NCI-H1105 treated with DMSO at 0.1 percent for 48 hours (cell line): ENCODE data around the gene CDCP2.
"Not testable (repeated sequence)": the region's sequence is repeated elsewhere in the genome, so short reads cannot be mapped to it uniquely, and the experiment has no call there.

ENCODE experiments used
- DNase-seq: peaks from one replicate; lab custom pipeline; 2025; lab: John Stamatoyannopoulos, UW

The CDCP2 gene

DNA sequence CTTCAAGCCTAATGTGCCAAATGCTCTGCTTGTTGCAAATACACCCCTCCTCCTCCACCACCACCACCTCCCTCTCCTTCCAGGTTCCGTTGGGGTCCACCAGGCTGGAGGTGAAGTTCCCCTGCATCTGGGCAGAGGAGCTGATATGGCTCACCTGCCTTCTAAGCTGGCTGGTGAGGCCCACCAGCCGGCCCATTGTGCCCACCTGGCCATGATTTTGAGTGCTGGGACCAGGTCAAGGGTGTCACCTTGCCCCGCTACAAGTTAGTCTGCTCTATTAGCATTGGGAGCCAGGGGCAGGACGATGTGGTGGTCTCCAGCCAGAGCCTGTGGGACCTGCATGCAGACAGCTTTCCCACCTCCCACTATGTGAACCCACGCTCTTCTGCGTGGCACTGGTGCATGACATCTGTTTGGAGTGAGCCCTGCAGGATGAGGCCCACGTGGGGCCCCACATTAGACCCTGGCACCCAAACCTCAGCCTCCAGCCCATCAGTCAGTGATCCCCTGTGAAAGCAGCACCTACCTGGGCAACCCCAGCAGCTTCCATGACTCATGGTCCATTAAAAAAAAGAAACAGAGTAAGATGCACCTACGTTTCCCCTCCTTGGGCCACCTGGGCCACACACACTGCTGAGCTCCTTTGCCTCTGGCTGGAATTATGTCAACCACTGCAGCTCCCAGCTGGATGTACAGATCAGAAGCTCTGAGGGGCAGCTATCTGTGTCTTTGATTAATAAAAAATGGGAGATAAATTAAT, 15.6 kb upstream of the CDCP2 start:
- no peak for DNase-seq

DNA sequence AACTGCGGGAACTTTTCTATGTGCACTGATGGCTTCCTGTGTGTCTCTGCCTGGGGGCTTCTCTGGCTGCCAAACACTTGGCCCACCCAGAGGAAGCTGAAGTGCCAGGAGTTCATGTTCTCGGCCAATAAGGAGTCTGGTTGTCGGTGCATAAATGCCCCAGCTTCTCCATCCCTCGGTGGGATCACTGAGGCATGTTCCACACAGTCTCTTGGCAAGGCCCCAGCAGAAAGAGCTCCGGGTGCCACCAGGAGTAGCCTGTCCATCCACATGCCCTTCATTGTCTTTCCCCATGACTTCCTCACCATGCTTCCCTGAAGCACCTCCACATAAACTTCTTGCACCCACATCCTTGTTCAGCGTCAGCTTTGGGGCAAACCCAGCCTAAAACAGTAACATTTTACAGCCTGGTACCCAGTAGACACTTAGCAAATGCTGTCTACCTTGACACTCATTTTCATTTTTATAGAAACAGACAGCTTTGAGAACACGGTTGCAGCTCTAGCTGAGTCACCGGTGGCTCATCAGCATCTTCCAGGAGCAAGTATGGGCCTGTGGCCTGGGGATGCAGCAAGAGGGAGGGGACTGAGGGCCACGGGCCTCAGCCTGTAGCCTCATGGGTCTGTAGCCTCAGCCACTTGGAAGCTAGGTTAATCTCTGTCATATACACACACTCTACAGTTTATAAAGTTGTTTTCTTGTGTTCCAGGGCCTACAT, 14.8 kb upstream of the CDCP2 start:
- no peak for DNase-seq

DNA sequence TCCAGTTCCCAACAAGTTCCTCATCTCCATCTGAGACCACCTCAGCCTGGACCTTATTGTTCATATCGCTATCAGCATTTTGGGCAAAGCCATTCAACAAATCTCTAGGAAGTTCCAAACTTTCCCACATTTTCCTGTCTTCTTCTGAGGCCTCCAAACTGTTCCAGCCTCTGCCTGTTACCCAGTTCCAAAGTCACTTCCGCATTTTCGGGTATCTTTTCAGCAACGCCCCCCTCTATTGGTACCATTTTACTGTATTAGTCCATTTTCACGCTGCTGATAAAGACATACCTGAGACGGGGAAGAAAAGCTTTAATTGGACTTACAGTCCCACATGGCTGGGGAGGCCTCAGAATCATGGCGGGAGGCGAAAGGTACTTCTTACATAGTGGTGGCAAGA, 13.6 kb upstream of the CDCP2 start:
- DNase-seq = not testable (repeated sequence)

DNA sequence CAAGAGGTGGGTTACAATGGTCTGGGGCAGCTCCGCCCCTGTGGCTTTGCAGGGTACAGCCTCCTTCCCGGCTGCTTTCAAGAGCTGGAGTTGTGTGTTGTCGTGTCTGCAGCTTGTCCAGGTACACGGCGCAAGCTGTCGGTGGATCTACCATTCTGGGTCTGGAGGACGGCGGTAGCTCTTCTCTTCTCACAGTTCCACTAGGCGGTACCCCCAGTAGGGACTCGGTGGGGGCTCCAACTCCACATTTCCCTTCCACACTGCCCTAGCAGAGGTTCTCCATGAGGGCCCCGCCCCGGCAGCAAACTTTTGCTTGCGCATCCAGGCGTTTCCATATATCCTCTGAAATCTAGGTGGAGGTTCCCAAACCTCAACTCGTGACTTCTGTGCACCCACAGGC, 12.3 kb upstream of the CDCP2 start:
- no peak for DNase-seq

DNA sequence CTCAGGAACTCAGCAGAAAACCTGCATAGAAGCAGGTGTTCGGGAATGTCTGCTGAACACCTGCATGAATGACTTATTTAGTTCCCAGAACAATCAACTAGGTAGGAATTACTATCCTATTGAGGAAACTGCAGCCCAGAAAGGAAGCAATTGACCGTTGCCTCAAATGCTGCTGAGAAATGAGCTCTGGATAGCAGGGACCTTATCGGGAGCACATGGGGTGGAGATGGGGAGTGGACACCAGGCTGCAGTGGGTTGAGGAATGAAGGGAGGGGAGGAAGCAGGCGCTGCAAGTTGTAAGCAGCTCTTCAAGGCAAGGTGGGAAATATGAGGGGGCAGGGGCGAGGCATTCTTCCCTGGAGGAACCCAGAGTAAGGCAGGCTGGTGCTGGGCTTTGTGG, 10.8 kb upstream of the CDCP2 start:
- no peak for DNase-seq

DNA sequence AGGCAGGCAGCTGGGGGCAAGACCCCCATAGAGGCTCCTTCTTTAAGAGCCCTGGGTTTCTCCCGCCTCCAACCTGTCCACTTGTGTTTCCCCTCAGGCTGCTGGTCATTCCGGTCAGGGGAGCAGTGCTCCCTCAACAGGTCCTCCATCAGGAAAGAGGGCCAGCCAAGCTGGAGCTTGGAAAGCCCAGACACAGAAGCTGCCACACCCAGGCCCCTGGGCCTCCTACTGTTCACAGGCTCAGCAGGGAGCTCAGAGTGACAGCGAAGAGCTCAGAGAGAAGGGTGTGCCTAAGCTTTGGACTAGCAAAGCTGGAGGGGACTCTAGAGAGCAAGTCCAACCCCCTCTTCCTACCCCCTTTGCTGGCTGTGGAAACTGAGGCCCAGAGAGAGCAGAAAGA, 10.3 kb upstream of the CDCP2 start:
- DNase-seq = no peak

DNA sequence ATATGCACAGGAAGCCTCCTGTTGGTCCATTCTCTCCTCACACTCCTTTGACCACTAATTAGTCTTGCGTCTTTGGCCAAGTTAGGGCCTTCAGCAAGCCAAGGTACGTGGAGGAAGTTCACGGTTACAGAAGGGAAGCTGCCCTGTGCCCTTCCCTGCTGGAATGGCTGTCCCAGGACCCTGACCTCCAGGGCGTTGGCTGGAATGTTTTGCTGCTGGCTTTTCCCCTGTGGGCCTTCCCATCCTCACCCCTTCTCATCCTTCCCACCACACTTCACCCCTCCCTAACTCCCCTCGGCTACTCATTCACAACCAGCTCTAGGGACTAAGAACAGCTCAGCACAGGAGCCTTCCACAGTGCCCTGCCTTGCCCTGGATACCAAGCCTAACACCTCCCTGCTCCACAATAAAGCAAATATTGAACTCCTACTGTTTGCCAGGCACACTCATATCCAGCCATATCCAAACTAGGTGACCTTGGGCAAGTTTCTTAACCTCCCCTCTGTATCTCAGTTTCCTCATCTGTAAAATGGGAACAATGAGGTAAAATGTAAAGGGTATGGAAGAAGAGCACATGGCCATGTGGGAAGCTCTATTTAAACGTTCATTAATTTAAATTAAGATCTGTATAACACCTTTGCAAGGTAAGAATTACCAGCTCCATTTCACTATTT, 8.8 kb upstream of the CDCP2 start:
- no peak for DNase-seq

DNA sequence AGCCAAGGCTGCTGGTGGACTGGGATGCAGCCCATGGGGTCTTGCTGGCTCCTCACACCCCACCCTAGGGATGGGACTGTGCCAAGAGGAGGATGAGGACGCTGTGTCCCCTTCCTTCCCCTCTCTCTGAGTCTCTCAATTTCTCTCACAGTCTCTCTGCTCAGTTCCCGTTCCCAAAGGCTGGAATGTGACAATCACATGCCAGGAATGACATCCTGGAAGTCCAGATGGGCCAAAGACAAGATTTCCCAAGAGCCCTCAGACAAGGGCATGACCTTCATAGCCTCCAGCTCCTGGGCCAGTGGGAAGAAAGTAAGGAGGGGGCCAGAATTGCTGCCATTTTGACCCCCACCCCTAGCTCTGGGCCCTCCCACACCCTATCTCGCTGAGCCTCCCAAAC, 7.6 kb upstream of the CDCP2 start:
- no peak for DNase-seq

DNA sequence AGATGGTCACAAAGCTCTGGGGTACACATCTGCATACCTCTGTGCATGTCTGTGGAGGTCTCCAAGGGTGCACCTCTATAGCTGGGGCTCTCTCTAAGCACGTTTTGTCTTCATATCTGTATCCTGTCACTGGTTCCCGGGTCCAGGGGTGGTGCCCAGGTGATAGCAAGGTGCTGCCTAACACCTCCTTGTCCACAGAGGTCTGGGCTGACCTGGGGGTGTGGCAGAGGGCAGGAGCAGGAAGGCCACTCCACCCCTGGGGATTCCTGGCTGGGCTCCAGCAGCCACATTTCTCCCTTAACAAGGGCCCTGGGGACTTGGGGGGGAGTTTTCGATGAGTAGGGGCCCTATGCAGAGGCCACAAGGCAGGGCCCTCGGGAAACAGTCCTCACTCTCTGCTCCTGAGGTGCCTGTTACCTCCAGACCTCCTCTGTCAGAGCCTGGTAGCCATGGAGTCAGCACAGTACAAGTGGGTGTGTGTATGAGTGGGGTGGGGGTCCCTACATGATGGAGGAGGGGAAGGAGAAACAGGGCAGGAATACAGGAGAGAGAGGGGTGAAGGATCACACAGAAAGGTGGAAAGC, 7.0 kb upstream of the CDCP2 start:
- no peak for DNase-seq

DNA sequence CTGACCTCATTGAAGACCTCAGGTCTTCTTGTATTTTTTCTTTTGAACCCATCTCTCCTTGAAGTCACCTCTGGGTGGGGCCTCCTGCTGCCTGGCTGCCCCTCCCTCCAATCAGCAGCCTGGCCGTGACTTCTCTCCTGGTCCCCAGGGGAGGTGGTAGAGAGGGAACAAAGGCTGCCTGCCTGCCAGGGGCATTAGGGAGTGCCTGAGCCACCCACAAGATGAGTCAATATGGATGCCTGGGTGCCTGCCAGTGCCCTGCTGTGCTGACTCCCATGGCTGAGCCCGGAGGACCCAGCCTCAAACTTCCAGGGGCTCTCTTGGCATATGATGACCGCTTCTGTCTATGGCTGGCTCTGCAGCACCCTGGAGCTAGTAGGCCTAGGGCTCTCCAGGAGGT, 5.3 kb upstream of the CDCP2 start:
- DNase-seq = no peak

DNA sequence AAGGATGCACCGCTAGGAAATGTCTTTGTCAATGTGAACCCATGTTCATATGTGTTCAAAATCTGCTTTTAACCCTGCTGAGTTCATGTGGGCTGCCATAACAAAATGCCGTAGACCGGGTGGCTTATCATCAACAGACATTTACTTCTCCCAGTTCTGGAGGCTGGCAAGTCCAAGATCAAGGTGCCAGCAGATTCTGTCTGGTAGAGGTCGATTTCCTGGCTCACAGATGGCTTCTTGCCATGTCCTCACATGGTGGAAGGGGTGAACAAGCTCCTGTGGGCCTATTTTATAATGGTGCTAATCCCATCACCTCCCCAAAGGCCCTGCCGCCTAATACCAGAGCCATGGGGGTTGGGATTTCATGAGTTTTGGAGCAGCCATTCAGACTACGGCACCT, 4.6 kb upstream of the CDCP2 start:
- no peak for DNase-seq

DNA sequence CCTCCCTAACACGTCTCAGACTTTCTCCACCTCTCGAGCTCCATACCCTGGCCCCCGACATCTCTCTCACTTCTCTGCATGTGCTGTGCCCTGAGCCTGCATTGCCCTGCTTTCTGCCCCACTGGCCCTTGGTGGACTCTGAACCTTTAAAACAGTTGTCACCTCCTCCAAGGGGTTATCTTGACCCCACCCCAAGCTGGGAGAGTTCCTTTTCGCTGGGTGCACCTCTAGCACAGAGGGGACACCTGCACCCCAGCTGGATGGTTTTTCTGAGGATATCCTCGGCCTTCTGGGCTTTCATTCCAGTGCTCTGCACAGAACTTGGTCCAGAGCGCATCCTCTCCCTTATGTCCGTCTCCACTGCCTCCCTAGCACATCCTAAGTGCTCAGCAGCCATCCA, 4.2 kb upstream of the CDCP2 start:
- DNase-seq = no peak

DNA sequence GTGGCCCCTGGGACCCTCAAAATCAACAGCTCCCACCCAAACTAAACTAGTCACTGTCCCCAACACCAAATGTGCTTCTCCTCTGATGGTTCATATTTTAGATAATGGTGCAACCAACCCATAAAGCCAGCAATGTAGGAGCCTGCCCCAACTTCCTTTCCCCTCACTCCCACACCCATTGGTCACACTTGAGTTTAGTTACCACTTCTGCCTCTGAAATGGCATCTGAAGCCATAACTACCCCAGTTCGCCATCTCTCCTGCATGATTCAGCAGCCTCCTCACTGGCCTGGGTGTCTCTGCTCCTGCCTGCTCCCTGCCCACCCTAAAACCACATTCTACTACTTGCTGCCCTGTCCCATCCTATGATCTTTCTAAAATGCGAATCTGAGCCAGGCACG, 3.4 kb upstream of the CDCP2 start:
- no peak for DNase-seq

DNA sequence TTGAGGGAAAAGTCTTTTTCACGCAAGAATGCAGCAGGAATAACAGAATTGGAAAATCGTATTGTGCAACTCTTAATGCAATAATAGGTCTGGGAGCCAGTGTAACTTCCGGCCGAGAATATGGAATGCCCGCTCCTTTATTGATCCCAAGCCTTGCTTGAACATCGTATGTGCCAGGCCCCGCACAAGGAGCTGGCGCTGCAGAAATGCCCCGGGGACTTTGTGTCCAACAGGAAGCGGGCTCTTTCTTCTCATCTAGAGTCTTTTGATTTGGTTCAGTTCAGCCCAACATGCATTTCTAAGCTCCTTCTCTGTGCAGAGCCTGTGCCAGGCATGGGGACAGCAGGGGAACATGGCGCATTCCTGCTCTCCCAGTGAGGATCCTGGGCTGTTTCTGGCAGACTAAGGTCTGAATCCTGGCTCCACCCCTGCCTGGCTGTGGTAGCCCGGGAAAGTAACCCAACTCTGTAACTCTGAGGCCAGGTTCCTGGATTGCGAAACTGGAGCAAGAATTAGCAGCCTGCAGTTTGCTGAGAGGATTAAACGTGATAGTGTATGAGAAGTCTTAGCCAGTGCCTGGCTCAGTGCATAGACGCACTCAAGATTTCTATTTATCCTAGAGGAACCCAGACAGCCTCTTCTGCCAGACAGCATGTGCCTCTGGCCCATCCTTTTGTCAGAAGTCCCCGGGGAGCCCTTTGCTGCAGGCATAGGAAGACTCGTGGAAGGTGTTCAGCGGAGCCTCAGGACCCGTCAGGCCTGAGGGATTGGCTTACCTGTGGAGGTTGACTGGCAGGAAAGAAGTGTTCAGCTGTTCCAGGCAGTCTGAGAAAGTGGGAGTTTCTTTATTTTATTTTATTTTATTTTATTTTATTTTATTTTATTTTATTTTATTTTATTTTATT, 987 bp upstream of the CDCP2 start:
- DNase-seq = no peak

DNA sequence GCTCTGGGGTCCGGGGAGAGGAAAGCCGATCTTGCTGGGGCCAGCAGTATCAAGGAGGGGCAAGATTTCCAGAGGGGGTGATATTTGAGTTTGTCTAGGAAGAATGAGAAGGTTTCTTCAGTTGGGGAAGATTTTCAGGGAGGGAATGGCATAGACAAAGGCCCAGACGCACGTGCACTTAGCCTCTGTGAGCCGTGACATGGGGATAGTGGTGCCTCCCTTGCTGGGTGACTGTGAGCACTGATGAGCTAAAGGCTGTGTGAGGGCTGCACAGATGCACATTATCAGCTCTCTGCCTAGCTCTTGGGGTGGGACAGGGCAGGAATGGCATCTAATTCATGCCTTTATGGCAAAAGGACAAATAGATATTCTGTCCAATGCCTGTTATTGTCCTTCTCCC, 1.8 kb downstream of the CDCP2 start:
- DNase-seq = no peak

DNA sequence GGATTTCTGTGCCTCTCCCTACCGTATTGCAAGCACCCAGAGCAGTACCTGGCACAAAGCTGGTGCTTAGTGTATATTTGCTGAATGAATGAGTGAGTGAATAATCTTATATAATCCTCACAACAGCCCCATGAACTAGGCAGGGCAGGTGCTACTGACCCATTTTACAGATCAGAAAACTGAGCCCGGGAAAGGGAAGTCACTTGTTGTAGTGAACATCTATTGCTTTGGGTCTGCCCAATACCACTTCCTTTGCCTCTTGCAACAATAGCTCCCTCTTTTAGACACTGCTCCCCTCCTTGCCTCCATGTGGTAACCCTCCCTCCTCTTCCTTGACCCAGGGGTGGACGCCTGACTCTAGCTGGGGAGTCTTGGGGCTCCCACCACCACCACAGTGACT, 3.1 kb downstream of the CDCP2 start:
- DNase-seq = no peak

DNA sequence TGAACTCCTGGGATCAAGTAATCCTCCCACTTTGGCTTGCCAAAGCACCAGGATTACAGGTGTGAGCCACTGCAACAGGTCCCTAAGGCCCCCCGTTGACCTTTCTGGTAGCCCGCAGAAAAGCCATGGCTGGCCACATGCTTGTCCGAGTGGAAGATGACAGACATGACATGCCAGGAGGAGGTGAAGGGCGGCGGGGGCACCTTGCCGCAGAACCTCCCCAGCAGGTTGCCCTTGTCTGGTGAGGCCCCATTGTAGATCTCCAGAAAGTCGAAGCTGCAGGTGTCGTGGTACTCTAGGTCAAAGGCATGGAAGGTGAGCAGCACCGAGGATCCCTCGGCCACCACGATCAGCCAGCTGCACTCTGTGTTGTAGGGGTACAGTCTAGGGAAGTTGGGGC, 8.4 kb downstream of the CDCP2 start:
- DNase-seq = no peak

DNA sequence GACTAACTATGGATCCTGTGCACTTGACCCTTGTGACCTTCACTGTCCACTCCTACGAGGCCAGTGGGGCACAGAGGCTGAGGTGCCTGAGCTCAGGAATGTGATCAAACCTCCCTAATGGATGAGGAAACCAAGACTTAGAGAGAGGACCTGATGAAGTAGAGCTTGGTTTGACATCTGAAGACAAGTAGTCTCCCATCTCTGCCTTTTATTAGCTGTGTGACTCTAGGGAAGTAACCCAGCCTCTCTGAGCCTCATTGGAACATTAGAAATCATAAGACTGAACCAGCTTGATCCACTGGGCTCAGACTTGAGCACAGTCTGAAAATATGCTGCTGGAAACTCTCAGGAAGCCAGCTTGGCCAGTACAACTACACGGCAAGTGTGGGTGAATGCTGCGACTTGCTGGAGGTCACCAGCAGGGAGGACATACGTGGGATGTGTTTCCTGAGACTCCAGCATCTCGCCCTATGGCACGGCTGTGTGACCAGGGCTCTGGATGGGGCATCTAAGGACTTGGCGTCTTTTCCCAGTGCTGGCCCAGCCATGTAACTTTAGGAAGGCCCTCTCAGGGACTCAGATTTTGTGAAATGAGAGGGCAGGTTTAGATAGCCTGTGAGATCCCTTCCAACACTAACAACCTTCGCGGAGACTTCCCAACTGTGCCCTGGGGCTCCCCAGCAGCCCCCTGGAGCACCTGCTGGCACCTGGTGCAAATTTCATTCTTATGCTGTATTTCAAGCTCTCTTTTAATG, 10.5 kb downstream of the CDCP2 start:
- no peak for DNase-seq

DNA sequence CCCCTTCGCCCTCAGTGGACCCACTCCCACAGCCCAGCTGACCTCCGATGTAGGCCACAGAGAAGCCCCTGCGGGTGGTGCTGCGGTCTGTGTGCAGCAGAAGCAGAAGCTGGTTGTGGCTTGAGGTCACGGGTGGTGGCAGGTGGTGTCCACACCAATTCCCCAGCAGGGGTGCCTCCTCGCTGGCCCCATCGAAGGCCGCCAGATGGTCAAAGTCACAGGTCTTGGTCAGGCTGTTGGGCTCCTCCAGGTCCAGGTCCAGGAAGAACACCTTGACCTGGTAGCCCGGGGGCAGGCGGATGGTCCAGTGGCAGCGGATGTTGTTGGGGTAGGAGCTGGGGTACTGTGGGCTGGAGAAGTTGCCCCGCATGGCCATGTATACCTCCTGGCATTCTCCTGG, 13.1 kb downstream of the CDCP2 start:
- no peak for DNase-seq

DNA sequence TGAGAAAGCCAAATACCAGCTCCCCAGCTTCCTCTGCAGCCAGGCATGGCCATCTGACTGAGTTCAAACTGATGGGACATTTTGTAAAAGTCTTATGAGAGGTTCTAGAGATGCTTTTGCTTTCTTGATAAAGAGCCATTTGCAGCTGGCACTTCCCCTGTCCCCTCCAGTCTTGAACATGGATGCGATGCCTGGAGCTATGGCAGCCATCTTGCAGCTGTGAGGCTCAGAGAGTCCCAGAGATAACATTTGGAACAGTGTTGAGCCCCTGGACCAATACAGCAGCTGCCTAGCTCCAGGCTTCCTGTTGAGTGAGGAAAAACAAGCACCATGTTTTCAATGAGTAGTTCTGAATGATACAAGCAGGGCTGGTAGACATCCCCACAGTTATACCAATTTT, 13.8 kb downstream of the CDCP2 start:
- DNase-seq = no peak

DNA sequence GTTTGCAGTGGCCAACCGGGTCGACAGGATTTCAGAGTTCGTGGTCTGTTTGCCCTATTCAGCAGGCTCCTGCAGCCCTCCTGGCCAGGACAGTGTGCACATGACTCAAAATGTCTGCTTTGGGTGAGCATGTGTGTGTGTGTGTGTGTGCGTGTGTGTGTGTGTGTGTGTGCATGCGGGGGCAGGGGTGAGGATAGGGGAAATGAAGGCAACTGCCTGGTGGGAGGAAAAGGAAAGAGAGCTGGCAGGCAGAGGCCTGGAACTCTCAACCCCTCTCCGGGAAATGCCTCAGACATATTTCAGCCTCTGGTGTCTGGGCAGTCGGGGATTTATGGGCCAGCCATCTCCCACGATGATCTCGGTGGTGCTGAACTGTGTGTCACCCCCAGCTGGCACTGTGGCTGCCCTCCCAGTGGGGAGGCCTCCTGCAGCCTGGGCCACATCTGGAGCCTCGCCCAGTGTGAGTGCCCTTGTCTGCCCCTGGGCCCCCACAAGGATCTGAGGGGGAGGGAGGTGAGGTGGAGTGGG, 15.2 kb downstream of the CDCP2 start:
- no peak for DNase-seq
